ENCODE data around the gene EHMT1. TPM values are rescaled to one million over a fixed set of nuclear protein-coding genes. Genes with fewer than 3 reads are reported as not detected.

Gene EHMT1
- total and polyA plus RNA-seq, 2 donors from 2014 or later, result 15.8 to 92.9 TPM

DNA sequence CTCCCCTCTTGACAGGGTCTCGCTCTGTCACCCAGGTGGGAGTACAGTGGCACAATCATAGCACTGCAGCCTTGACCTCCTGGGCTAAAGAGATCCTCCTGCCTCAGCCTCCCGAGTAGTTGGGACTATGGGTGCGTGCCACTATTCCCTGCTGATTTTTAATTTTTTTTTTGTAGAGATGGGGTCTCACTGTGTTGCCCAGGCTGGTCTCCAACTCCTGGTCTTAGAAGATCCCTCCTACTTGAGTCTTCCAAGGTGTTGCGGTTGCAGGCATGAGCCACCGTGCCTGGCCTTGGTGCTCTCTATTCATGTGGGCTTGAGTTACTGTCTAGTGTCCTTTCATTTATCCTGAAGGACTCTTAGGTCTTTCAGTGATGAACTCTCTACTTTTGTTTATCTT lies 24.1 kb downstream of the EHMT1 start:
- TF ChIP-seq, protein P1, sequence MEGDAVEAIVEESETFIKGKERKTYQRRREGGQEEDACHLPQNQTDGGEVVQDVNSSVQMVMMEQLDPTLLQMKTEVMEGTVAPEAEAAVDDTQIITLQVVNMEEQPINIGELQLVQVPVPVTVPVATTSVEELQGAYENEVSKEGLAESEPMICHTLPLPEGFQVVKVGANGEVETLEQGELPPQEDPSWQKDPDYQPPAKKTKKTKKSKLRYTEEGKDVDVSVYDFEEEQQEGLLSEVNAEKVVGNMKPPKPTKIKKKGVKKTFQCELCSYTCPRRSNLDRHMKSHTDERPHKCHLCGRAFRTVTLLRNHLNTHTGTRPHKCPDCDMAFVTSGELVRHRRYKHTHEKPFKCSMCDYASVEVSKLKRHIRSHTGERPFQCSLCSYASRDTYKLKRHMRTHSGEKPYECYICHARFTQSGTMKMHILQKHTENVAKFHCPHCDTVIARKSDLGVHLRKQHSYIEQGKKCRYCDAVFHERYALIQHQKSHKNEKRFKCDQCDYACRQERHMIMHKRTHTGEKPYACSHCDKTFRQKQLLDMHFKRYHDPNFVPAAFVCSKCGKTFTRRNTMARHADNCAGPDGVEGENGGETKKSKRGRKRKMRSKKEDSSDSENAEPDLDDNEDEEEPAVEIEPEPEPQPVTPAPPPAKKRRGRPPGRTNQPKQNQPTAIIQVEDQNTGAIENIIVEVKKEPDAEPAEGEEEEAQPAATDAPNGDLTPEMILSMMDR (IDR thresholded peaks at IDR 0.05; ENCODE audit: borderline replicate concordance, extremely low read depth, insufficient read depth), result no peak
- Histone ChIP-seq H3K4me1 (ENCODE audit: control insufficient read depth in 2 of 3, insufficient read depth in 2 of 3, low read depth in 1 of 3, low read length in 3 of 3) (no peaks in the 10 kb centered on the region), H3K9me3 (ENCODE audit: control insufficient read depth in 2 of 3, insufficient read depth in 1 of 3, low read length in 3 of 3) (no peaks in the 10 kb centered on the region), H3K27me3 (ENCODE audit: control insufficient read depth, insufficient read depth, low read length) (no peaks in the 10 kb centered on the region), H3K4me3 (ENCODE audit: low read length in 3 of 3) (no peak overlapping the region), H3K9ac (ENCODE audit: low read length in 3 of 3) (no peak overlapping the region), H3K27ac (ENCODE audit: low read depth in 2 of 2, low read length in 2 of 2) (no peak overlapping the region), H3K36me3 (ENCODE audit: control insufficient read depth in 2 of 3, insufficient read depth in 3 of 3, low read length in 3 of 3) (peaks cover 0 to 3% (median 3%) of the 10 kb centered on the region in 3 donors)
- no peak for FAIRE-seq
- no peak for DNase-seq
- intact Hi-C loops (cut with DNase I), result no loop called here

DNA sequence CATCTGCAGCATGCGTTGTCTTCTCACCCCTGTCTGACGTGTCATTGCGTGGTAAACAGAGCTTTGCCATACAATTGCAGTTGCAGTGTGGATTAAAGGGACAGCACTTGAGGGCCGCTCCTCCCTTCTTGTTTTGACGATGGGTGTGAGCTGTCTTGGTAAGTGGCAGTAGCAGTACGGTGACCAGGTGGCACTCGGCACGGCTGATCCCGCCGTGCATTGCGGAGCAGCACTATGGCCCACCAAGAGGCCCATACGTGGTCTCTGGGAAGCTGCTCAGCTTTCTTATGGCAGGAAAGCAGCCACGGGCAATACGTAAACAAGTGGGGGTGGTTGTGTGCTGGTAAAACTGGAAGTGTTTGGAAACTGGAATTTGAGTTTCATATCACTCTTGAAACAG lies 25.1 kb downstream of the EHMT1 start:
- Histone ChIP-seq H3K4me3 (ENCODE audit: low read length in 3 of 3) (no peak overlapping the region), H3K4me1 (ENCODE audit: control insufficient read depth in 2 of 3, insufficient read depth in 2 of 3, low read depth in 1 of 3, low read length in 3 of 3) (no peaks in the 10 kb centered on the region), H3K27me3 (ENCODE audit: control insufficient read depth, insufficient read depth, low read length) (no peaks in the 10 kb centered on the region), H3K9ac (ENCODE audit: low read length in 3 of 3) (no peak overlapping the region), H3K27ac (ENCODE audit: low read depth in 2 of 2, low read length in 2 of 2) (no peak overlapping the region), H3K9me3 (ENCODE audit: control insufficient read depth in 2 of 3, insufficient read depth in 1 of 3, low read length in 3 of 3) (no peaks in the 10 kb centered on the region), H3K36me3 (ENCODE audit: control insufficient read depth in 2 of 3, insufficient read depth in 3 of 3, low read length in 3 of 3) (peaks cover 0 to 5% (median 3%) of the 10 kb centered on the region in 3 donors)
- TF ChIP-seq, protein P1 (IDR thresholded peaks at IDR 0.05; ENCODE audit: borderline replicate concordance, extremely low read depth, insufficient read depth), result no peak
- no peak for DNase-seq
- intact Hi-C loops (cut with DNase I), result no loop called here
- FAIRE-seq, result no peak

DNA sequence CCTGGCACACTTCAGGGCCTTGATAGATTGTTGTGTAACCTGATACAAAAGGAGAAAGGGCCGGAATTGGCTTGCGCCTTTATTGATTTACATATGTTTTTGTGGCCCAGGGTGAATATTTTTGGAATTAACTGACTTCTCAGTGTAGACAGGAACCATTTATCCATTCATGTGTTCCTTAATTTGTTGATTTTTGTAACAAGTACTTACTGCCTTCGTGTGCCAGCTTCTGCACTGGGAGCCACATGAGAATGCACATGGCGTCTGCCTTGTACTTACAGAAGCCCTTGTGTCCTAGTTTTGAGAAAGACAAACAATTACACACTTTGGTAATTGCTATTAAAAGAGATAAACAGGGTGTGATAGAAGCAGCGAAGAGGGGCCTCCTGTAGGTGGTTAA lies 26.4 kb downstream of the EHMT1 start:
- Histone ChIP-seq H3K4me3 (ENCODE audit: low read length in 3 of 3) (no peak overlapping the region), H3K9ac (ENCODE audit: low read length in 3 of 3) (no peak overlapping the region), H3K9me3 (ENCODE audit: control insufficient read depth in 2 of 3, insufficient read depth in 1 of 3, low read length in 3 of 3) (no peaks in the 10 kb centered on the region), H3K27me3 (ENCODE audit: control insufficient read depth, insufficient read depth, low read length) (no peaks in the 10 kb centered on the region), H3K27ac (ENCODE audit: low read depth in 2 of 2, low read length in 2 of 2) (no peak overlapping the region), H3K4me1 (ENCODE audit: control insufficient read depth in 2 of 3, insufficient read depth in 2 of 3, low read depth in 1 of 3, low read length in 3 of 3) (no peaks in the 10 kb centered on the region), H3K36me3 (ENCODE audit: control insufficient read depth in 2 of 3, insufficient read depth in 3 of 3, low read length in 3 of 3) (peaks cover 0 to 5% (median 3%) of the 10 kb centered on the region in 3 donors)
- intact Hi-C loops (cut with DNase I), result no loop called here
- no peak for FAIRE-seq
- TF ChIP-seq, protein P1 (IDR thresholded peaks at IDR 0.05; ENCODE audit: borderline replicate concordance, extremely low read depth, insufficient read depth), result no peak
- DNase-seq, result no peak

DNA sequence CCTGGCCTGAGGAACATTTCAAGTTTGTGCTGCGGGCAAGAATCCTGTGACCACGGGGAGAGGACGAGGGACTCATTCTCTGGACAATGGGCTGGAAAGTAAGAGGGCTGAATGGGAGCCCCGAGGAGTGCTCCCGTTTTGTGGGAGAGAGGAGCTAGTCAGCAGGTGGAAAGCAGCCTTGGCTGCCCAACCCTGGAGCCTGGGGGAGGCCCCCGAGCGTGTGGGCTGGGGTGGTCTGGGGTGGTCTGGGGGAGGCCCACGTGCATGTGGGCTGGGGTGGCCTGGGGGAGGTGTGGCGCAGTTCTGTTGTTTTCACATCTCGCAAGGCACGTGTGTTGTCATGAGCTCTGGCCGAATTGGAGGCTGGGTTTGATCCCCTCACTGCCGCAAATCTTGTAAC lies 27.5 kb downstream of the EHMT1 start:
- no peak overlapping the region for H3K4me3 ChIP-seq (ENCODE audit: low read length in 3 of 3)
- no peaks in the 10 kb centered on the region for H3K4me1 ChIP-seq (ENCODE audit: control insufficient read depth in 2 of 3, insufficient read depth in 2 of 3, low read depth in 1 of 3, low read length in 3 of 3)
- no peaks in the 10 kb centered on the region for H3K27me3 ChIP-seq (ENCODE audit: control insufficient read depth, insufficient read depth, low read length)
- H3K36me3 ChIP-seq (ENCODE audit: control insufficient read depth in 2 of 3, insufficient read depth in 3 of 3, low read length in 3 of 3), result peaks cover 2 to 4% (median 3%) of the 10 kb centered on the region in 3 donors
- H3K9me3 ChIP-seq (ENCODE audit: control insufficient read depth in 2 of 3, insufficient read depth in 1 of 3, low read length in 3 of 3), result no peaks in the 10 kb centered on the region
- FAIRE-seq, result no peak
- no peak overlapping the region for H3K27ac ChIP-seq (ENCODE audit: low read depth in 2 of 2, low read length in 2 of 2)
- TF ChIP-seq, protein P1 (IDR thresholded peaks at IDR 0.05; ENCODE audit: borderline replicate concordance, extremely low read depth, insufficient read depth), result no peak
- DNase-seq, result no peak
- intact Hi-C loops (cut with DNase I), result no loop called here
- H3K9ac ChIP-seq (ENCODE audit: low read length in 3 of 3), result no peak overlapping the region

Measured in kidney (tissue), 14 donors.